Measurements from ENCODE around the gene HIPK2.

HIPK2 gene

DNA sequence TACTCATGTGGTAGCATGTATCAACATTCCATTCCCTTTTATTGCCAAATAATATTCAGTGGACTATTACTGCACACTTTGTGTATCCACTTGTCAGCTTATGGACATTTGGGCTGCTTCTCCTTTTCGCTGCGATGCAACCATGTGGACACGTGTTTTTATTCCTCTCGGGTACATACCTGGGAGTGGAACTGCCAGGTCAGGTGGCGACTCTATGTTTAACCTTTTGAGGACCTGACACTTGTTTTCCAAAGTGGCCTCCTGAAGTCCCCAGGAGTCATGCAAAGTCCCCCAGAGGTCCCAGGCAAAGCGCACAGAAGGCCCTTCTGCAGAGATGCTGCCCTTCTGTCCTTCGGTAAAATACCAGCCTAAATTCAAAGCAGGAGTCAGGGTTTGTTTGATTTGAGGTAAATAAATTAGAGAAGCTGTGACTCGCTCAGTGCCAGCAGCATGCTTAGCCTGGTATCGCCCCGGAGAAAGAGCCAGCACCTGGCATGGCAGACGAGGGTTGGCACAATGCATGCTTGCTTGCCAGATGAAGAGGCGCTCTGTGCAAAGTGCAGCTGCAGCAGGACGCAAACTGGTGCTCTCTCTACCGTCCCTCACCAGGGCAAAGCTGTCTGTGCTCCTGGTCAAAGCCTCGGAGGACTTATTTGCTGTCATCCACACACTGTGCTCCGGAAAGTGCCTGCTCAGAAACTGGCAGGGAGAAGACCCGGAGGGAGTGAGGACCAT is 37.8 kb downstream of the HIPK2 start:
- in situ Hi-C loops (cut with MboI; ENCODE audit: low pct_unique_long_range_greater_than_20kb, low sequenced_read_pairs) = no loop called here
- no peak for DNase-seq

DNA sequence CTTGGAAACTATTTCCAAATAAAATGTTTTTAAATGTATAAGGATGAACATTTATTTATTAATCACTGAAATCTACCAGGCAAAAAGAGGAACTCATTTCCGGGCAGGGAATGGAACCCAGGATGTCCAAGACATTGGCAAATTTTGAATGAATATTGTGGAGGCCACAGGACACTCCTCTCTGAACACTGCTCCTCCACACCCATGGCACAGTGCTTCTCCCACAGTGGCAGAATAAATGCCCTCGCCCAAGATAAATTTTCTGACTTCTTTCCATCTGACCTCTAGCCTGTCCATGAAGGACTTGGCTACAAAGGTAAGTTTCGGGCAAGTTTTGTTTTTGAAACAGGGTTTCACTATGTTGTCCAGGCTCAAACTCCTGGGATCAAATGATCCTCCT is 39.0 kb downstream of the HIPK2 start:
- in situ Hi-C loops (cut with MboI; ENCODE audit: low pct_unique_long_range_greater_than_20kb, low sequenced_read_pairs) = no loop called here
- no peak for DNase-seq

GRCh38 chr7:139738101-139738489 is 39.7 kb downstream of the HIPK2 start:
- no peak for DNase-seq
- in situ Hi-C loops (cut with MboI; ENCODE audit: low pct_unique_long_range_greater_than_20kb, low sequenced_read_pairs) = no loop called here

GRCh38 chr7:139737221-139738100 is 40.3 kb downstream of the HIPK2 start:
- in situ Hi-C loops (cut with MboI; ENCODE audit: low pct_unique_long_range_greater_than_20kb, low sequenced_read_pairs) = no loop called here
- no peak for DNase-seq

GRCh38 chr7:139735912-139736595 is 41.7 kb downstream of the HIPK2 start:
- no peak for DNase-seq
- in situ Hi-C loops (cut with MboI; ENCODE audit: low pct_unique_long_range_greater_than_20kb, low sequenced_read_pairs) = no loop called here

DNA sequence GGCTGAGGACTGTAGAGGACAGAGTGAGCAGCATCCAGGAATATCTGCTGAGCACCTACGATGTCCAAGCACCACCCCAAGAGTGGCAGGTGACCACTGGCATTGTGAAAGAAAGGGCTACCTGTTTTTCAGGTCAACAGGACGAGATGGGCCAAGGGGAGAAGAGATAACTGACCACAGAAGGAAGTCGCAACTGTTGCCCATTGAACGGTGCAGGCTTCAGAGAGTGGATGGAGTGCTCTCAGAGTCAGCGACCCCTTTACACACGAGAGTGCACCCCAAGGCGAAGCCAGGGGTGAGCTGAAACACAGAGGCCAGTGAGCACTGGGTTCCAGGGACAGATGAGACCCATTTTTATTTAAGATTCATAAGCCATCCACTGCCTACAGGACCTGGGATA is 42.3 kb downstream of the HIPK2 start:
- in situ Hi-C loops (cut with MboI; ENCODE audit: low pct_unique_long_range_greater_than_20kb, low sequenced_read_pairs) = no loop called here
- no peak for DNase-seq

DNA sequence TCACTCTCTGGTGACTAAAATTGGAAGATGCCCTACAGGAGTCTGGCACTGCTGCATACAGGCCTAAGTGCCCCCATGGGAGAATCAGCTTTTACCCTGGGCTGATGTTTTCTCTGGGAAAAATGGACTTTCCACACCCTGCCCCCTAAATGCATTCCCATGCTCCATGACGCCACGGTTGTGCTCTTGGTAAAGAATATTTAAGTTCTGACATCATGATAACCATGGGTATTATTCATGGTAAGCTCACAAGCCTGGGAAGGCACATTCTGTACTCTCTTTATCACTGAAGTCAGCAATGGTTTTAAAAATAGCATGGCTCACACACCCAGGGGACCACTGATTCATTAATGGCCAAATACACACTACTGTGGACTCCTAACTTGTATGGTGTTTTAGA is 43.4 kb downstream of the HIPK2 start:
- in situ Hi-C loops (cut with MboI; ENCODE audit: low pct_unique_long_range_greater_than_20kb, low sequenced_read_pairs) = no loop called here
- no peak for DNase-seq

DNA sequence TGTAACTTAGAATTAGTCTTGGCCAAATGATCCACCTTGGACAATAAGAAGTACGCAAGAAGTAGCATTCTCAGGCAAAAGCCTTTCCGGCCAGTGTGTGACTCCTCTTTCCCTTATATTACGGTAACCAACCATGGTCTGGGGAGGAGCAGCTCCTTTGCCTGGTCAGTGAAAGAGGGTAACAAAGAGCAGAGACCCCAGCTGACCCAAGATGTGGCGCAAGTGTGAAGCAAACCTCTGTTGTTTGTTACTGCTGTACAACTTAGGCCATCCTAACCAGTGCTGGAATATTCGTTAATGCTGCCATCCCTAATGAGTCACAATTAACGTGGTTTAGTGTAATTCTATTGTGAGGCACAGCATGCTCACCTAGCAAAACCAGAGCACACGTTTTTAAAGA is 44.0 kb downstream of the HIPK2 start:
- DNase-seq = no peak
- in situ Hi-C loops (cut with MboI; ENCODE audit: low pct_unique_long_range_greater_than_20kb, low sequenced_read_pairs) = no loop called here

DNA sequence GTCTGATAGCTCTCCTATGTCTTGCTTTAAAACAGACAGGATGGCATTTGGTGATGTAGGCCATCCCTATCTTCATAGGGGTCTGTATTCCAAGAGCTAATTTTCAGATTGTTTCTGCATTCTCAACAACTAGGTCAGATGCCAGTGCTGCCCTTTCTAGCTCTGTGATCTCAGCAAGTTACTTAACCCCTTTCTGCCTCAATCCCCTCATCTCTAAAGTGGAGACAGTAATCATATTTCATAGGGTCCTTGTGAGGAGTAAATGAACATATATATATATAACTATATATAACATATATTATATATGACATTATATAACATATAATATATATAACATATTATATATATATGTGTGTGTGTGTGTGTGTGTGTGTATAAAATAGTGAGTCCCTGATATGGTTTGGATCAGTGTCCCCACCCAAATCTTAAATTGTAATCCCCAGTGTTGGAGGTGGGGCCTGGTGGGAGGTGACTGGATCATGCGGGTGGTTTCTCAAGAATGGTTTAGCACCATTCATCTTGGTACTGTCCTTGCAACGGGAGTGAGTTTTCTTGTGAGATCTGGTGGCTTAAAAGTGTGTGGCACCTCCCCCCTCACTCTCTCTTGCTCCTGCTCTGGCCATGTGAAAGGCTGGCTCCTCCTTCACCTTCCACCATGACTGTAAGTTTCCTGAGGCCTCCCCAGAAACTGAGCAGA is 45.2 kb downstream of the HIPK2 start:
- DNase-seq = no peak
- in situ Hi-C loops (cut with MboI; ENCODE audit: low pct_unique_long_range_greater_than_20kb, low sequenced_read_pairs) = no loop called here

DNA sequence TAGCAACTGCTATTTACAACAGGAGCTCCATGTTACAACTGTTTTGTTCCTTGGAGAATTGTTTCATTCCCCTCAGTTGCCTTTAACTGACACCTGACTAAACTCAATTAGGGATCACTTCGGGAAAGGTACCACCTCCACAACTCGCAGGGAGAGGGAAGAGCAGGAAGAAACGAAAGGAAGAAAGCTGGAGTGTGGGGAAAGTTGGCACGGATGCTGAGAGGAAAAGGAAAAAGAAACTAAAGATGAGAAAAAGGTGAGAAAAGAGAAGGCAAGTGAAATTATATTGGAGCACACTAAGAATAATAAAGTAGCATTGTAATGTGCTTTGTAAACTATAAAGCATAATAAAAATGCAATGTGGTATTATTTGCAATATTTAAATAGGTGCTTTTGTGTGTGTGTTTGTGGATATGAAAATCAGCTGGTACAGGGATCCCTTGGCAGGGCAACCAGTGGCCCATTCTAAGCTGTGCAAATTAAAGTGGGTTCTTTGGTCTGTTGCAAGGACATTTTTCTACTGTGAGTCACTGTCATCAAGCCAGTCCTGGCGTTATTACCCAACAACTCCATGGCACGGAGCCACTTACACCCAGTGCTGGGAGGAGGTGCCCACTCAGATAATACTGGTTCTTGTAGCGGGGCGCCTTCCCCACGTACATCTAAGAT is 45.9 kb downstream of the HIPK2 start:
- DNase-seq = no peak
- in situ Hi-C loops (cut with MboI; ENCODE audit: low pct_unique_long_range_greater_than_20kb, low sequenced_read_pairs) = no loop called here

DNA sequence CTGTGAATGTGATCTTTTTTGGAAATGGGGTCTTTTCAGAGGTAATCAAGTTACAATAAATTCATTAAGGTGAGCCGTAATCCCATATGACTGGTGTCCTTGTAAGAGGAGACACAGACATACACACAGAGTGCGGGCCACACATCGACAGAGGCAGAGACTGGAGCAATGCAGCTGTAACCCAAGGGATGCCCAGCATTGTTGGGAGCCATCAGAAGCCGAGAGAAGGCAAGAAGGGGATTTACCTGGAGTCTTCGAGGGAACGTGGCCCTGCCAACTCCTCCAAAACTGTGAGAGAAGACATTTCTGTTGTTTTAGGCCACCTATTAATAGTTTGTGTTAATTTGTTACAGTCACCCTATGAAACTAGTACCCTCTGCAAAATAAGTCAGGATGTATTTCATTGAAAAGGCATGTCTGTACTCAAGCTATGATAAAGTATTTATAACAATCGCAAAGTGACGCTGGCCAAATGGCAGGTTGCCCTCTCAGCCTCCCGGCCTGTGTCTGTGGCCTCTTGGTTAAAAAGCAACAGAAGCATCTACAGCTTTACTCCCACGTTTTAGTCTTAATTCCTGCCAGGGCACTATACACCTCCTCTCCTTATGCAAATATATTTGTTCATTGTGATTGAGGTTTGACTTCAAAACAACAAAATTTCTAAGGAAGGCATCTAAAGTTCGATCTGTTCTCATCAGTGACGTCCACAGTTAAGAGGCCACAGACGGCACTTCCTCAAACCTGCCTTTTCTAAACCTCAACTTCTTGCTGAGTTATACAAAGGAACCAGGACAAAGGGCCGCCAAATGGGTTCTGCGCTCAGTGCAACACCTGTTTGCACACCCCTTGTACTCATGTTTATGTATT is 46.8 kb downstream of the HIPK2 start:
- peak; percentile 35 for DNase-seq
- in situ Hi-C loops (cut with MboI; ENCODE audit: low pct_unique_long_range_greater_than_20kb, low sequenced_read_pairs) = no loop called here

- in situ Hi-C loops (cut with MboI; ENCODE audit: low pct_unique_long_range_greater_than_20kb, low sequenced_read_pairs) = no loop called here
- DNase-seq = no peak
Observed at GRCh38 chr7:139728203-139728602, 49.6 kb downstream of the HIPK2 start.

- in situ Hi-C loops (cut with MboI; ENCODE audit: low pct_unique_long_range_greater_than_20kb, low sequenced_read_pairs) = no loop called here
- no peak for DNase-seq
Observed at GRCh38 chr7:139727151-139727705, 50.6 kb downstream of the HIPK2 start.

DNA sequence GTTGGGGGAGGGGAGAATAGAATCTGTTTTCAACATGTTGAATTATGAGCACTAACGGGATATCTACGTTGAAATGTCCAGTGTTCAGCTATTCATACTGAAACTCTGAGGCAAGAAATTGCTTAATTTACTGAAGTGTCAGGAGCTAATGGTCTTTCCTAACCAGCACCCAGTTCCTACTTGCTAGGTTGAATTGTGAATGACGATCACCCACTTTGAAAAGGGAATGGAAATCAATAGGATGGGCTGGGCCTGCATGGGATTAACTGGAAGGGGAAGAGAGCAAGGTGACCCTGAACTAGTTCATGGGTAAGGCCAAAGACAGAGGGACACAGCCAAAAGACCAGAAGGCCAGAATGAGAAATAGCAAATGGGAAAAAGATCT is 51.3 kb downstream of the HIPK2 start:
- DNase-seq = no peak

DNA sequence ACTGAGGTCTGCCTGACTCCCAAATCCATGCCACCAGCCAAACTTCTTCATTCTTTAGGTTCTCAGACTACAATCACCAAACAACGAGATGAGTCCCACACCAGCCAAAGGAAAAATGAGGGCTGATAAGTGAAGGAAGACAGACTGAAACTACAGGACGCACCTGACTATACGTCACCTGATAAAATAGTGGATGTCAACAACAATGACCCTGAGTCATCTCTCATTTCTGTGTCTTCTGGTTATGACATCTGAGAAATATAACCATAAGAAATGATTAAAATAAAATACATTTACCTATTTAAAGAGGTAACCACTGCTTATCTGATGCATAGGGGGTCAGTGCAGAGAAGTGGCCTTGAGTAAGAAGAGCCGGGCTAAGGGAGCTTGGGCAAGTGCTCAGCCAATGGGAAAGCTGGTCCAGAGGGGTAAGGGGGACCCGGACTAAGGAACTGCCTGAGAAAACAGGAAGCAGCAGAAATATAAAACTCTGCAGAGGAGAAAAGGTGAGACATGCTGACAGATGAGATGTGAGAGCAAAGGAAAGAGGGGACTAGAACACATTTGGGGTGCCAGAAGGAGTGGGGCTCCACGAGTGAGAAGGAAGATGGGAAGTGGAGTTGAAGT is 51.8 kb downstream of the HIPK2 start:
- in situ Hi-C loops (cut with MboI; ENCODE audit: low pct_unique_long_range_greater_than_20kb, low sequenced_read_pairs) = no loop called here

More for the DNA sequence above, 51.3 kb downstream of the HIPK2 start:
- in situ Hi-C loops (cut with MboI; ENCODE audit: low pct_unique_long_range_greater_than_20kb, low sequenced_read_pairs) = no loop called here

GRCh38 chr7:139725077-139725476 is 52.7 kb downstream of the HIPK2 start:
- DNase-seq = no peak
- in situ Hi-C loops (cut with MboI; ENCODE audit: low pct_unique_long_range_greater_than_20kb, low sequenced_read_pairs) = no loop called here

More for the DNA sequence above, 51.8 kb downstream of the HIPK2 start:
- no peak for DNase-seq

GRCh38 chr7:139722604-139723003 is 55.2 kb downstream of the HIPK2 start:
- in situ Hi-C loops (cut with MboI; ENCODE audit: low pct_unique_long_range_greater_than_20kb, low sequenced_read_pairs) = no loop called here
- DNase-seq = no peak
